IPS DF 6.9 (cell line): Measurements from ENCODE around the gene AGBL1.

Experiments used
- DNase-seq: peaks from one replicate; pipeline ENCODE4 v3.0.0-alpha.2; 2013; ENCODE audit warnings: low read depth, low spot score
- H3K27ac ChIP-seq: one replicate; pipeline ENCODE4 v1.5.1; 2013; ENCODE audit warnings: low read length, control low read depth
- H3K27me3 ChIP-seq: 2 replicates; pipeline ENCODE4 v1.6.1; 2013; ENCODE audit warnings: mild to moderate bottlenecking, low read length; ENCODE audit not compliant: control insufficient read depth, insufficient read depth
- H3K36me3 ChIP-seq: 2 replicates; pipeline ENCODE4 v1.6.1; 2013; ENCODE audit warnings: low read length; ENCODE audit not compliant: control insufficient read depth, insufficient read depth
- H3K4me1 ChIP-seq: 2 replicates; pipeline ENCODE4 v1.6.1; 2013; ENCODE audit warnings: low read length; ENCODE audit not compliant: control insufficient read depth, insufficient read depth
- H3K4me3 ChIP-seq: 2 replicates; pipeline ENCODE4 v1.5.1; 2013; ENCODE audit warnings: mild to moderate bottlenecking, low read length
- H3K9me3 ChIP-seq: 2 replicates; pipeline ENCODE4 v1.6.1; 2013; ENCODE audit warnings: low read length, inconsistent platforms; ENCODE audit not compliant: control insufficient read depth, insufficient read depth
- WGBS: extraction: QIAGEN DNeasy Blood & Tissue Kit; methylation state at CpG from one replicate; pipeline ENCODE4 v1.1.7; 2013; ENCODE audit warnings: mixed read lengths, missing lambda C conversion rate; ENCODE audit not compliant: insufficient read length, insufficient coverage; 5-methylcytosine and 5-hydroxymethylcytosine counted together

The AGBL1 gene

GRCh38 chr15:86349565-86349964 is 269.9 kb downstream of the AGBL1 start:
- H3K36me3 ChIP-seq = no peaks in the 10 kb centered on the region
- WGBS = no CpG with 5 or more reads among the region's 1 CpG
- no peak overlapping the region for H3K4me3 ChIP-seq
- H3K9me3 ChIP-seq = no peaks in the 10 kb centered on the region
- no peak for DNase-seq
- H3K27ac ChIP-seq = no peak overlapping the region
- H3K4me1 ChIP-seq = no peaks in the 10 kb centered on the region
- H3K27me3 ChIP-seq = no peaks in the 10 kb centered on the region

GRCh38 chr15:86353213-86353612 is 273.5 kb downstream of the AGBL1 start:
- Histone ChIP-seq H3K9me3 (no peaks in the 10 kb centered on the region), H3K27ac (no peak overlapping the region), H3K36me3 (no peaks in the 10 kb centered on the region), H3K4me1 (no peaks in the 10 kb centered on the region), H3K4me3 (no peak overlapping the region), H3K27me3 (no peaks in the 10 kb centered on the region)
- no CpG with 5 or more reads among the region's 1 CpG for WGBS
- DNase-seq = no peak

- H3K4me3 ChIP-seq = no peak overlapping the region
These were observed 275.7 kb downstream of the AGBL1 start for GRCh38 chr15:86355361-86355760.

GRCh38 chr15:86355801-86356200 is 276.1 kb downstream of the AGBL1 start:
- Histone ChIP-seq H3K9me3 (no peaks in the 10 kb centered on the region), H3K4me1 (no peaks in the 10 kb centered on the region), H3K36me3 (no peaks in the 10 kb centered on the region), H3K27ac (no peak overlapping the region), H3K4me3 (no peak overlapping the region), H3K27me3 (no peaks in the 10 kb centered on the region)
- no CpG with 5 or more reads among the region's 1 CpG for WGBS
- no peak for DNase-seq

More at GRCh38 chr15:86355361-86355760, 275.7 kb downstream of the AGBL1 start:
- DNase-seq = no peak
- Histone ChIP-seq H3K36me3 (no peaks in the 10 kb centered on the region), H3K9me3 (no peaks in the 10 kb centered on the region), H3K27ac (no peak overlapping the region), H3K4me1 (no peaks in the 10 kb centered on the region), H3K27me3 (no peaks in the 10 kb centered on the region)

- no peak overlapping the region for H3K4me3 ChIP-seq
- H3K9me3 ChIP-seq = no peaks in the 10 kb centered on the region
- no peaks in the 10 kb centered on the region for H3K36me3 ChIP-seq
- H3K4me1 ChIP-seq = no peaks in the 10 kb centered on the region
- H3K27ac ChIP-seq = no peak overlapping the region
- no peak for DNase-seq
- no peaks in the 10 kb centered on the region for H3K27me3 ChIP-seq
These were observed 282.9 kb downstream of the AGBL1 start for GRCh38 chr15:86362555-86362954.

GRCh38 chr15:86373147-86373546 is 293.5 kb downstream of the AGBL1 start:
- no peaks in the 10 kb centered on the region for H3K9me3 ChIP-seq
- H3K4me3 ChIP-seq = no peak overlapping the region
- H3K36me3 ChIP-seq = no peaks in the 10 kb centered on the region
- DNase-seq = no peak
- H3K27me3 ChIP-seq = no peaks in the 10 kb centered on the region
- no peak overlapping the region for H3K27ac ChIP-seq
- no CpG with 5 or more reads among the region's 1 CpG for WGBS
- no peaks in the 10 kb centered on the region for H3K4me1 ChIP-seq

GRCh38 chr15:86375733-86376280 is 296.1 kb downstream of the AGBL1 start:
- WGBS = no CpG with 5 or more reads among the region's 1 CpG
- no peaks in the 10 kb centered on the region for H3K9me3 ChIP-seq
- no peaks in the 10 kb centered on the region; the same call in 1 of the 2 replicates for H3K4me1 ChIP-seq
- H3K36me3 ChIP-seq = no peaks in the 10 kb centered on the region
- no peak overlapping the region for H3K27ac ChIP-seq
- no peak for DNase-seq
- H3K27me3 ChIP-seq = no peaks in the 10 kb centered on the region
- no peak overlapping the region for H3K4me3 ChIP-seq

- Histone ChIP-seq H3K4me1 (peaks cover 1% of the 10 kb centered on the region; the same call in 1 of the 2 replicates), H3K27ac (no peak overlapping the region), H3K4me3 (no peak overlapping the region), H3K9me3 (no peaks in the 10 kb centered on the region), H3K36me3 (no peaks in the 10 kb centered on the region), H3K27me3 (no peaks in the 10 kb centered on the region)
- WGBS = no CpG with 5 or more reads among the region's 1 CpG
- no peak for DNase-seq
These were observed 298.2 kb downstream of the AGBL1 start for GRCh38 chr15:86377914-86378313.

GRCh38 chr15:86382341-86382740 is 302.7 kb downstream of the AGBL1 start:
- H3K27me3 ChIP-seq = no peaks in the 10 kb centered on the region
- H3K4me3 ChIP-seq = no peak overlapping the region
- no peak overlapping the region for H3K27ac ChIP-seq
- no CpG with 5 or more reads among the region's 5 CpGs for WGBS
- H3K9me3 ChIP-seq = no peaks in the 10 kb centered on the region
- no peak for DNase-seq
- H3K4me1 ChIP-seq = peaks cover 1% of the 10 kb centered on the region; the same call in 1 of the 2 replicates
- H3K36me3 ChIP-seq = no peaks in the 10 kb centered on the region

- Histone ChIP-seq H3K4me3 (no peak overlapping the region), H3K27ac (no peak overlapping the region), H3K27me3 (no peaks in the 10 kb centered on the region), H3K9me3 (no peaks in the 10 kb centered on the region), H3K36me3 (no peaks in the 10 kb centered on the region), H3K4me1 (peaks cover 1% of the 10 kb centered on the region; the same call in 1 of the 2 replicates)
- DNase-seq = no peak
- WGBS = no CpG with 5 or more reads among the region's 6 CpGs
These were observed 303.9 kb downstream of the AGBL1 start for GRCh38 chr15:86383611-86384010.

GRCh38 chr15:86384186-86384585 is 304.5 kb downstream of the AGBL1 start:
- Histone ChIP-seq H3K4me3 (no peak overlapping the region), H3K27me3 (no peaks in the 10 kb centered on the region), H3K4me1 (peaks cover 1% of the 10 kb centered on the region; the same call in 1 of the 2 replicates), H3K9me3 (no peaks in the 10 kb centered on the region), H3K36me3 (no peaks in the 10 kb centered on the region), H3K27ac (no peak overlapping the region)
- DNase-seq = no peak
- WGBS = 100% methylated on average over 1 of the region's 6 CpGs
